CD4-positive, alpha-beta T cell treated with Interleukin-17A for 4 hours (primary cell): Measurements from ENCODE around the gene PDZRN4.
"Not testable (repeated sequence)": the region's sequence is repeated elsewhere in the genome, so short reads cannot be mapped to it uniquely, and the experiment has no call there.

ENCODE experiments used
- DNase-seq: peaks from one replicate; pipeline ENCODE4 v3.0.0-alpha.2; 2020; ENCODE audit warnings: mixed read lengths

PDZRN4 gene

GRCh38 chr12:41585784-41586183 is 397.7 kb downstream of the PDZRN4 start:
- DNase-seq = no peak

GRCh38 chr12:41587574-41587973 is 399.5 kb downstream of the PDZRN4 start:
- no peak for DNase-seq

GRCh38 chr12:41589878-41590277 is 401.8 kb downstream of the PDZRN4 start:
- no peak for DNase-seq

- DNase-seq = no peak
These were observed 408.1 kb downstream of the PDZRN4 start for GRCh38 chr12:41596190-41596589.

GRCh38 chr12:41604830-41605229 is 416.7 kb downstream of the PDZRN4 start:
- no peak for DNase-seq

GRCh38 chr12:41605545-41606305 is 417.6 kb downstream of the PDZRN4 start:
- no peak for DNase-seq

- no peak for DNase-seq
These were observed 418.6 kb downstream of the PDZRN4 start for GRCh38 chr12:41606468-41607445.

- DNase-seq = no peak
These were observed 424.9 kb downstream of the PDZRN4 start for GRCh38 chr12:41612892-41613557.

- not testable (repeated sequence) for DNase-seq
These were observed 427.1 kb downstream of the PDZRN4 start for GRCh38 chr12:41615174-41615573.

GRCh38 chr12:41619705-41620104 is 431.6 kb downstream of the PDZRN4 start:
- DNase-seq = no peak

GRCh38 chr12:41621291-41621690 is 433.2 kb downstream of the PDZRN4 start:
- no peak for DNase-seq
